ENCODE measurements around the gene SP6. TPM values are rescaled to one million over a fixed set of nuclear protein-coding genes. Genes with fewer than 3 reads are reported as not detected.

Gene SP6
- total and polyA plus RNA-seq, 2 of the 8 experiments (the other 6 are each of a cell fraction or from before 2014, with no cell fraction given), result 1.2 to 1.5 TPM

DNA sequence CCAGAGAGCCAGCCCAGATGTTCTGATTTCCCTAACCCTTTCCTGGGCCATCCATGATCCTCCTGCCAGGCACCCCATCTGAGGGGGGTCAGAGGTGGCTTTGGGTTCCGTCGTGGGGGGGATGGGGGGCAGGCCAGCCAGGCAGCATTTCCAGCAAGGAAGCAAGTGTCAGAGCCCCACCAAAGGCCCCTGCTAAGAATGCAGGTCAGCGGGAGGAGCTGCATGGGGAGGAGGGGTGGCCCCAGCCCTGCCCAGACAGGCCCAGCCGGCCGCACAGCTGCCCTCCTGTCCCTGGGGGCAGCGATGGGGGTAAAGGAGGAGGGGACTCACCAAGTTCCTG lies 7.6 kb downstream of the SP6 start (continued):
- TF ChIP-seq CREB1 (IDR thresholded peaks at IDR 0.05) (no peak), ATF3 (IDR thresholded peaks at IDR 0.05; ENCODE audit: insufficient read depth, low read depth, low read length) (no peak), CHD2 (IDR thresholded peaks at IDR 0.05; ENCODE audit: low read length) (no peak), SIX5 (IDR thresholded peaks at IDR 0.05; ENCODE audit: low read depth, low read length) (no peak)
- TF ChIP-seq, protein P1, sequence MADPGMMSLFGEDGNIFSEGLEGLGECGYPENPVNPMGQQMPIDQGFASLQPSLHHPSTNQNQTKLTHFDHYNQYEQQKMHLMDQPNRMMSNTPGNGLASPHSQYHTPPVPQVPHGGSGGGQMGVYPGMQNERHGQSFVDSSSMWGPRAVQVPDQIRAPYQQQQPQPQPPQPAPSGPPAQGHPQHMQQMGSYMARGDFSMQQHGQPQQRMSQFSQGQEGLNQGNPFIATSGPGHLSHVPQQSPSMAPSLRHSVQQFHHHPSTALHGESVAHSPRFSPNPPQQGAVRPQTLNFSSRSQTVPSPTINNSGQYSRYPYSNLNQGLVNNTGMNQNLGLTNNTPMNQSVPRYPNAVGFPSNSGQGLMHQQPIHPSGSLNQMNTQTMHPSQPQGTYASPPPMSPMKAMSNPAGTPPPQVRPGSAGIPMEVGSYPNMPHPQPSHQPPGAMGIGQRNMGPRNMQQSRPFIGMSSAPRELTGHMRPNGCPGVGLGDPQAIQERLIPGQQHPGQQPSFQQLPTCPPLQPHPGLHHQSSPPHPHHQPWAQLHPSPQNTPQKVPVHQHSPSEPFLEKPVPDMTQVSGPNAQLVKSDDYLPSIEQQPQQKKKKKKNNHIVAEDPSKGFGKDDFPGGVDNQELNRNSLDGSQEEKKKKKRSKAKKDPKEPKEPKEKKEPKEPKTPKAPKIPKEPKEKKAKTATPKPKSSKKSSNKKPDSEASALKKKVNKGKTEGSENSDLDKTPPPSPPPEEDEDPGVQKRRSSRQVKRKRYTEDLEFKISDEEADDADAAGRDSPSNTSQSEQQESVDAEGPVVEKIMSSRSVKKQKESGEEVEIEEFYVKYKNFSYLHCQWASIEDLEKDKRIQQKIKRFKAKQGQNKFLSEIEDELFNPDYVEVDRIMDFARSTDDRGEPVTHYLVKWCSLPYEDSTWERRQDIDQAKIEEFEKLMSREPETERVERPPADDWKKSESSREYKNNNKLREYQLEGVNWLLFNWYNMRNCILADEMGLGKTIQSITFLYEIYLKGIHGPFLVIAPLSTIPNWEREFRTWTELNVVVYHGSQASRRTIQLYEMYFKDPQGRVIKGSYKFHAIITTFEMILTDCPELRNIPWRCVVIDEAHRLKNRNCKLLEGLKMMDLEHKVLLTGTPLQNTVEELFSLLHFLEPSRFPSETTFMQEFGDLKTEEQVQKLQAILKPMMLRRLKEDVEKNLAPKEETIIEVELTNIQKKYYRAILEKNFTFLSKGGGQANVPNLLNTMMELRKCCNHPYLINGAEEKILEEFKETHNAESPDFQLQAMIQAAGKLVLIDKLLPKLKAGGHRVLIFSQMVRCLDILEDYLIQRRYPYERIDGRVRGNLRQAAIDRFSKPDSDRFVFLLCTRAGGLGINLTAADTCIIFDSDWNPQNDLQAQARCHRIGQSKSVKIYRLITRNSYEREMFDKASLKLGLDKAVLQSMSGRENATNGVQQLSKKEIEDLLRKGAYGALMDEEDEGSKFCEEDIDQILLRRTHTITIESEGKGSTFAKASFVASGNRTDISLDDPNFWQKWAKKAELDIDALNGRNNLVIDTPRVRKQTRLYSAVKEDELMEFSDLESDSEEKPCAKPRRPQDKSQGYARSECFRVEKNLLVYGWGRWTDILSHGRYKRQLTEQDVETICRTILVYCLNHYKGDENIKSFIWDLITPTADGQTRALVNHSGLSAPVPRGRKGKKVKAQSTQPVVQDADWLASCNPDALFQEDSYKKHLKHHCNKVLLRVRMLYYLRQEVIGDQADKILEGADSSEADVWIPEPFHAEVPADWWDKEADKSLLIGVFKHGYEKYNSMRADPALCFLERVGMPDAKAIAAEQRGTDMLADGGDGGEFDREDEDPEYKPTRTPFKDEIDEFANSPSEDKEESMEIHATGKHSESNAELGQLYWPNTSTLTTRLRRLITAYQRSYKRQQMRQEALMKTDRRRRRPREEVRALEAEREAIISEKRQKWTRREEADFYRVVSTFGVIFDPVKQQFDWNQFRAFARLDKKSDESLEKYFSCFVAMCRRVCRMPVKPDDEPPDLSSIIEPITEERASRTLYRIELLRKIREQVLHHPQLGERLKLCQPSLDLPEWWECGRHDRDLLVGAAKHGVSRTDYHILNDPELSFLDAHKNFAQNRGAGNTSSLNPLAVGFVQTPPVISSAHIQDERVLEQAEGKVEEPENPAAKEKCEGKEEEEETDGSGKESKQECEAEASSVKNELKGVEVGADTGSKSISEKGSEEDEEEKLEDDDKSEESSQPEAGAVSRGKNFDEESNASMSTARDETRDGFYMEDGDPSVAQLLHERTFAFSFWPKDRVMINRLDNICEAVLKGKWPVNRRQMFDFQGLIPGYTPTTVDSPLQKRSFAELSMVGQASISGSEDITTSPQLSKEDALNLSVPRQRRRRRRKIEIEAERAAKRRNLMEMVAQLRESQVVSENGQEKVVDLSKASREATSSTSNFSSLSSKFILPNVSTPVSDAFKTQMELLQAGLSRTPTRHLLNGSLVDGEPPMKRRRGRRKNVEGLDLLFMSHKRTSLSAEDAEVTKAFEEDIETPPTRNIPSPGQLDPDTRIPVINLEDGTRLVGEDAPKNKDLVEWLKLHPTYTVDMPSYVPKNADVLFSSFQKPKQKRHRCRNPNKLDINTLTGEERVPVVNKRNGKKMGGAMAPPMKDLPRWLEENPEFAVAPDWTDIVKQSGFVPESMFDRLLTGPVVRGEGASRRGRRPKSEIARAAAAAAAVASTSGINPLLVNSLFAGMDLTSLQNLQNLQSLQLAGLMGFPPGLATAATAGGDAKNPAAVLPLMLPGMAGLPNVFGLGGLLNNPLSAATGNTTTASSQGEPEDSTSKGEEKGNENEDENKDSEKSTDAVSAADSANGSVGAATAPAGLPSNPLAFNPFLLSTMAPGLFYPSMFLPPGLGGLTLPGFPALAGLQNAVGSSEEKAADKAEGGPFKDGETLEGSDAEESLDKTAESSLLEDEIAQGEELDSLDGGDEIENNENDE (IDR thresholded peaks at IDR 0.05; ENCODE audit: insufficient replicate concordance, low read length), result no peak

Measured in H1 (cell line).